T follicular helper cell (primary cell): Measurements from ENCODE around the gene ERC1.

Source experiments
- DNase-seq: peaks from one replicate; pipeline ENCODE4 v3.0.0-alpha.2; 2020; ENCODE audit warnings: low read depth

ERC1 gene

DNA sequence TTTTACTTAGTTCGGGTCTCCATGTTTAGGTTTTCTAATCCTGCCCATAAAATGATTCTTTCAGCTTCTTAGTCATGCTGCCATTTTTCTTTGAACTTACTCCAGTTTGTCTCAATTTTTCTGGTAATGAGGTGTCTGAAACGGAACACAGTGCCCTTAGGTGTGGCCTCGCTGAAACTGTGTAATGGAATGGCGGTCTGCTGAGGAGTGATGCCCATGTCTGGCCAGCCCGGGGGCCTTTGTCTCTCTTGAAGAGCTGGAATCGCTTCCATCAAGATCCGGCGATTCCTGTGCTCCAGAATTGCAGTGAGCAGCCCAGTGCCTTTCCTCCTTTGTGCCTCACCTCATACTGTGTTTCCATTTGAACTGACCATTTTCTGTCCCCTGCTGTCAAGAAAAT is 490.9 kb downstream of the ERC1 start:
- no peak for DNase-seq

GRCh38 chr12:1488908-1489381 is 497.9 kb downstream of the ERC1 start:
- no peak for DNase-seq

GRCh38 chr12:1491983-1492697 is 501.1 kb downstream of the ERC1 start:
- no peak for DNase-seq

DNA sequence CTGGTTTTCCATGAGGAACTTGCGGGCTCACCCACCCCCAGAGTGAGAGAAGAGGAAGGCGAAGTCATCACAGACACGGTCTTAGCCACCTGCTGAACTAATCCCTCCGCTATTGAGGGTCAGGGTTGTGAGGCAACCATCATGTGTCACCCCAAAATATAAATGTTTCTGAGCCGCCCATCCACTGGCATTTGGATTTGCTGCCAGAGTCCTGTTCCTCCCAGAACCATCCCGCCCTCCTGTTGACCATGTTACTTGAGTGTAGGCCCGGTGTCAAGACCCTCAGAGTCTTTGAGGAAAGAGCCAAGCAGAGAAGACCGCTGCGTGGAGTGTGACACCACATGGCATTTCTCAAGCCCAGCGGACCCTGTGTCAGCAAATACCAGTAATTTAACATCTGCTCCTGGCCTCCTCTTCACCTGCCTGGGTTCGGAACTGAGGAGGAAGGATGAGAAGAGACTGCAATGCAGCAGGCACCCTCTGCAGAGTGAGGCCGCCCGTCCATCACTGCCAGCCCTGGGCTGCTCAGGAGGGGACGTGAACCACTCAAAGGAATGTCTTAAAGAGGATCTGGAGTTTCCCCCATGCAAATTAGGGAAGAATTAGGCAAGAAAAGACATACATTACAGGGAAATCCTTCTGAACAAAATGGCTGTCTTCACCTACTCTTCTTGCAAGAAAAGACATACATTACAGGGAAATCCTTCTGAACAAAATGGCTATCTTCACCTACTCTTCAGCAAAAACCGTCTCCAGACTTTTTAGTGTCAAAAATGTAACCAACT is 502.9 kb downstream of the ERC1 start:
- DNase-seq = no peak

GRCh38 chr12:1494856-1495255 is 503.8 kb downstream of the ERC1 start:
- no peak for DNase-seq

GRCh38 chr12:1496162-1496900 is 505.3 kb downstream of the ERC1 start:
- no peak for DNase-seq

GRCh38 chr12:1497161-1497560 is 506.1 kb downstream of the ERC1 start:
- no peak for DNase-seq

DNA sequence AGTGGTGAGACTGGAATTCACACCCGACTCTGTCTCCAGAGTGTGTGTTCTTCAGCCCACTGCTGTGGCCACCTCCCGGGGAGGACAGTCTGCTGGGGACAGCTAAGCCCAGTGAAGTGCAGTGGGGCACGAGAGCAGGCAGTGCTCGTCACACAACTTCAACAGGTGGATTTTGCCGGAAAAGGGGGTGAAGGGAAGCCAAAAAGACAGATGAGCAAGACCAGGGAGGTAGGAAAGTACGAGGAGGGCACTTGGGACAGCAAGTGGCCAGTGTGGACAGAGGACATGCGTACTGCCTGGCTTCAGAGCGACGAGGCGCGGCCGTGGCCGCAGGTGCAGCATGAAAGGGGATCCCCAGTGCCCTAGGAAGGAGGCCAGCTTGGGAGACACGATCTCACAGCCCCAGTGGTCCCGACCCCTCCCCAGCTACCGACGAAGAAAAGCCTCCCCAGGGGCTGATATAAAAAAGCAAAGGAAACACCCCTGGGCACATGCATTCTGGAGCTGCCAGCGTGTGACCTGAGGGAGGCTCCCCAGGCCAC is 507.2 kb downstream of the ERC1 start:
- no peak for DNase-seq

DNA sequence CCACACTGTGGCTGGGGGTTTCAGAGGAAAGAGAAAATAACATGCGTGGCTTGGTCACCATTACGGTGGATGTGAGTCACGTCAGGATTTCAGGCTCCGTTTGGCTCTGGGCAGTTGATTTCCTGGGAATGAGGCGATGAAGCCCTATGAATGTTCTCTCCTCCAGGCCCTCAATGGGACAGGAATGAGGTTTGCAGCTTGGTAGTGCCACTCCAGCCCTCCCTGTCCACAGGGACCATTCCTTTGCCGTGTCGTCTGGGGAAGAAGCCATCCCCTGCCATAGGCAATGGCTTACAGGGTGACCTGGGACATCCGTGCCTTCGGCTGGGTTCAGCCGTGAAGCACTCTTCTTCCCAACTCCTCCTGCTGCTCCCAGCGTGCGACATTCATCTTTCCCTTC is 508.3 kb downstream of the ERC1 start:
- DNase-seq = no peak

GRCh38 chr12:1500095-1500801 is 509.2 kb downstream of the ERC1 start:
- DNase-seq = no peak

GRCh38 chr12:1501001-1501400 is 510.0 kb downstream of the ERC1 start:
- DNase-seq = no peak

DNA sequence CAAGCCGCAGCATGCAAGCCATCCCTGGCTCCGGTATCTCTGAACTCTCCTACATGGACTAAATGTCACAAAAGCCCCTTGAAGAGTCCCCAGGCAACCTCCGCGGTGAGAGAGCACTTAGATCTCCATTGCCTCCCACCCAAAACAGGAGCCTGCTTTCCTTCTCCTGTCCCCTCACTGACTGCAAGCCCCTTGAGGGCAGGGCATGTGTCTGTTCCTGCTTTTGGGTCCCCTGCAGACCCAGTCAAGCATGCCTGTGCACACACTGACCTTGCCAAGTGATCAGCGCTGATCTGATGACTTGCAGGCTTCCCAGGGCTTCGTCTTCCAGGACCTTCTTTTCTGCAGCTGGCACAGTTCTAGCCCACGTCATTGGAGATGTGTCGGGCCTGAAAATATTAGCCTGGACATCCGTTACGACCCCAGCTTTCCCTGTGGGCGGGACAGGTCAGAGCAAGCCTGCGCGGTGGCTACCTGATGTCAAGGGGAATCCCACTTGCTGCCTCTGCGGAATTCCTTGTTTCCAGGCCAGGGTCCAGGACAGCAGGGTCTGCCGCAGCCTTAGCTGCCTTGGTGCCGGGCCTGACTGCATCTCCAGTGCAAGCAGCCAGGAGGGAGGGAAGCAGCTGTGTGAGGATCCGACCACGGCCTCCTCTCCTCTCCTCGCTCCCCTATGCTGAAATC is 510.8 kb downstream of the ERC1 start:
- DNase-seq = no peak

DNA sequence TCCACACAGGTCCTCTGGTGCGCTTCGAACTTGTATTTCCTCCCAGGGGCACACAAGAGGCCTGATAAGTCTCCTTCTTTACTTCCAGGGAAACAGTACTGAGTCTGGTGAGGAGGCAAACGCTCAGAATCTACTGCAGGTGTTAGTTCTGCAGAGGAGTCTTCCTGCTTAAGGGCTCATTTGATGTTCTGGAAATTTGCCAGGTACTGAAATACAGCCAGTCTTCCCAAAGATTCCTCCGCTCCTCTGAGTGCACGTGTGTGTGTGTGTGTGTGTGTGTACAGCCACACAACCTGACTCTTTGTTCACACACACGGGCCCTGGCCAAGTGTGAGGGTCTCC is 511.3 kb downstream of the ERC1 start:
- DNase-seq = no peak

GRCh38 chr12:1502831-1503230 is 511.8 kb downstream of the ERC1 start:
- DNase-seq = no peak

- DNase-seq = no peak
Observed at GRCh38 chr12:1503281-1503711, 512.3 kb downstream of the ERC1 start.

- no peak for DNase-seq
Observed at GRCh38 chr12:1504304-1504894, 513.4 kb downstream of the ERC1 start.

DNA sequence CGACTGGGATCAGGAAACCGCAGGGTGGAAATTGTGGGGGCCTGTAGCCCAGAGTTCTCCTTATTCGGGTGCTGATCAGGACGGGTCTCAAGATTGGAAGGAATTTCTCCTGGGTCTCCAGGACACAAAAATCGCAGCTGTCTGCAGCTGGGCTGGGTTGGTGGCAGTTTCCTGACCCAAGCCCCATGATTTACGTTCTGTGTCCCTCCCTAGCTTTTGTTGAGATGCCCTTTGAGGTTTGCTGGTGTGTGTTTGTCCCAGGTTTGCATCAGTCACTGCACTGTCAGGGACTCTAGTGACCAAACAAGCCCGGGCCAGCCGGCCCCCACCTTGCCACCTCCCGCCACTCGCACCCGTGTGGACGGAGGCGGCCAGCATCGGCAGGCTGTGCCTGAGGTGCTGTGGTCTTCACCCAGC is 513.9 kb downstream of the ERC1 start:
- no peak for DNase-seq

DNA sequence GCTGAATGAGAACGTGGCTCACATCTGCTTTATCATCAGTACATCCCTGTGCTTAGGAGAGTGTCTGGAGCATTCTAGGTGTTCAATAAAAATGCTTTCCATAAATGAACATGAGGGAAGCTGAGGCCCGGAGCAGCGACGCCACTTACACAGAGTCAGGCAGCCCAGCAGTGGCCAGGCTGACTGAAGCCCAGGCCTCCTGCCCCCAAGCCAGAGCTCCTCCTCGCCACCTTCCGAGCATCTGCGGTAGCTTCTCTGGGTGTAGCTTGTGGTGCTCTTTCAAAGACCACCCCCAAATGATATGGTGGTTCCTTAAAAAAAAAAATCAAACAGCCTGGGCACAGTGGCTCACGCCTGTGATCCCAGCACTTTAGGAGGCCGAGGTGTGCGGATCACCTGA is 514.6 kb downstream of the ERC1 start:
- DNase-seq = no peak

- no peak for DNase-seq
Observed at GRCh38 chr12:1507308-1507707, 516.3 kb downstream of the ERC1 start.

DNA sequence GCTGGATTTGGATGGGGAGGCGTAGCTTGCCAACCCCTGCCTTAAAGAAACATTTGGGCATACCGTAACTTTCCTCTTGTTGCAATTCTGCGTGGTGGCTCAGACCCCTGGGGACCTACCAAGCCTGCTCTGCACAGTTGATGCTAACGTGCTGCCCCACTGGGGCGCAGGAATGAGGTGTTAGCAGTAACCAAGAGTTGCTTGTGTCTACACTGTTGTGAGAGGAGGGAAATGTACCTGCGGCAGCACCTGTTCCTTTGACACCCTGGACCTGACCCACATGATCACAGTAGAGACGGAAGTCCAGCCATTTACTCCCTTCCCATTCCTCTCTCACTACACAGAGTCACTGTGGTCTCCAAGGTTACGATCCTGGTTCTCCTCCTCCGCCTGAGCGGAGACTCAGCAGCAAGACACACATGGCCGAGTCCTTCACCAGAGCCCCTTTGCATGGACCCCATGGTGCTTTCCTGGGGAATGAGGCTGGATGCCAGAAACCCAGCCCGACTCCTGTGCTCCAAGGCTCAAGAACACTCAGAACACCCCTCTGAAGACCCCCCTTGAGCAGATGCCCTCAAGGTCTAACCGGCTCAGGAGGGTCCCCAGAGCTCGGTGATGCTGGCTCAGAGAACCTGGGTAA is 518.5 kb downstream of the ERC1 start:
- DNase-seq = no peak
